Heart left ventricle (tissue), 16 donors: Measurements from ENCODE around the gene GPR143. TPM values are rescaled to one million over a fixed set of nuclear protein-coding genes. Genes with fewer than 3 reads are reported as not detected.

Experiments used
- ATAC-seq, 4 donors: fragments of 200-7000 bp; cut with Tn5 transposase; one replicate each; pipeline ENCODE4 v1.9.1; 2020 to 2022; ENCODE audit warnings: moderate library complexity in 4 of 4, mild to moderate bottlenecking in 3 of 4, moderate number of reproducible peaks in 1 of 4
- DNase-seq, 5 donors: peaks; one replicate each; pipeline ENCODE4 v3.0.0-alpha.2; 2020
- H3K27ac ChIP-seq, 12 donors: fragments of 200-600 bp; sonication (generic) in 4 of 12; one replicate each; pipeline versions ENCODE4 v1.5.0 to v1.8.0; 2016 to 2022; ENCODE audit warnings: mild to moderate bottlenecking in 2 of 12
- H3K27me3 ChIP-seq, 9 donors: fragments of 200-600 bp; sonication (generic) in 2 of 9; one replicate each; pipeline versions ENCODE4 v1.5.1 to v1.8.0; 2016 to 2022; ENCODE audit warnings: mild to moderate bottlenecking in 3 of 9
- H3K36me3 ChIP-seq, 9 donors: fragments of 200-600 bp; sonication (generic) in 2 of 9; one replicate each; pipeline versions ENCODE4 v1.5.0 to v1.8.0; 2018 to 2022; ENCODE audit warnings: mild to moderate bottlenecking in 2 of 9
- H3K4me1 ChIP-seq, 12 donors: fragments of 200-600 bp; sonication (generic) in 4 of 12; one replicate each; pipeline versions ENCODE4 v1.5.0 to v1.8.0; 2016 to 2022; ENCODE audit warnings: mild to moderate bottlenecking in 3 of 12
- H3K4me3 ChIP-seq, 12 donors: fragments of 200-600 bp; sonication (generic) in 4 of 12; one replicate each; pipeline versions ENCODE4 v1.5.0 to v1.8.0; 2017 to 2022; ENCODE audit warnings: mild to moderate bottlenecking in 9 of 12, moderate library complexity in 4 of 12
- H3K9me3 ChIP-seq, 12 donors: fragments of 200-600 bp; sonication (generic) in 4 of 12; one replicate each; pipeline versions ENCODE4 v1.5.0 to v1.8.0; 2016 to 2022; ENCODE audit warnings: mild to moderate bottlenecking in 1 of 12
- POLR2A ChIP-seq, 2 donors: fragments of 450-650 bp; IDR thresholded peaks; one replicate each; pipeline ENCODE4 v1.6.1; 2017; ENCODE audit warnings: antibody characterized with exemption in 2 of 2, mild to moderate bottlenecking in 2 of 2, moderate library complexity in 2 of 2
- WGBS, 4 donors: extraction: QIAGEN DNeasy Blood & Tissue Kit in 2 of 4; methylation state at CpG; one replicate each; pipeline versions ENCODE4 v1.1.5 to v1.1.7; 2013 to 2018; 5-methylcytosine and 5-hydroxymethylcytosine counted together
- intact Hi-C, 10 donors: fragments of 100-400 bp; cut with DNase I; formaldehyde crosslinking; loops; one replicate each; pipeline versions ENCODE4 v1.11.1 to v1.14.2; 2022
- polyA plus RNA-seq, 2 donors: library from polyadenylated mRNA; stranded (reverse); fragments of 200-250 nt; gene quantifications; one replicate each; pipeline ENCODE4 v1.2.3, GENCODE V29; 2013
- total RNA-seq, 9 donors: library from RNA; depleted of rRNA in 2 of 9; stranded (reverse); fragments of >200 nt in 2 of 9; fragmentation: NEBNext Ultra II Directional in 3 of 9; extraction: Animal tissue kit (Norgen Biotek cat#: 25700) in 3 of 9; gene quantifications; one replicate each; pipeline versions ENCODE4 v1.1.0 to v1.2.4, GENCODE V29; 2016 to 2023
- TF ChIP-seq, protein P1 (sequence below), 12 donors: fragments of 200-600 bp; sonication (generic) in 4 of 12; IDR thresholded peaks; one replicate each; pipeline versions ENCODE4 v1.5.0 to v1.8.0; 2018 to 2022; ENCODE audit warnings: antibody characterized with exemption in 12 of 12, mild to moderate bottlenecking in 5 of 12
- donor health status: ischemic (EF 13 %, LVEDD 7.1; RV severe dilation, severe dysfunction).
- donor health status: healthy with polysubstance abuse.
- donor health status: DM: no; HTN: yes; CAD: no.
- donor health status: DM: no; HTN: no; CAD: no.
- donor health status: ischemic (EF 25% LVEDD 6.9; RV normal size, moderate dysfunction).
- donor health status: ischemic (EF 25% LVEDD 5.7; RV mildly dilated, moderate dysfunction).
- donor health status: healthy.
- donor health status: DM: yes; HTN: yes; CAD: no.
- donor health status: ischemic (EF 35%, LVEDD 5.7; RV mildly dilated, moderate dysfunction).
- donor health status: nonischemic (EF 11% LVEDD 7.7; RV severe dilation, severe dysfunction).
- donor health status: DM: yes; HTN: yes; CAD: no.
- donor health status: PGD.
- donor health status: ischemic (EF 29% LVEDD 5.4; RV normal size, mild dysfunction).
- donor health status: nonischemic (EF 23%, LVEDD 6.1; RV moderate dilation, normal function).

Gene GPR143
- total and polyA plus RNA-seq, 11 donors, result 0.11 to 0.91 (median 0.31) TPM; not detected in 8

DNA sequence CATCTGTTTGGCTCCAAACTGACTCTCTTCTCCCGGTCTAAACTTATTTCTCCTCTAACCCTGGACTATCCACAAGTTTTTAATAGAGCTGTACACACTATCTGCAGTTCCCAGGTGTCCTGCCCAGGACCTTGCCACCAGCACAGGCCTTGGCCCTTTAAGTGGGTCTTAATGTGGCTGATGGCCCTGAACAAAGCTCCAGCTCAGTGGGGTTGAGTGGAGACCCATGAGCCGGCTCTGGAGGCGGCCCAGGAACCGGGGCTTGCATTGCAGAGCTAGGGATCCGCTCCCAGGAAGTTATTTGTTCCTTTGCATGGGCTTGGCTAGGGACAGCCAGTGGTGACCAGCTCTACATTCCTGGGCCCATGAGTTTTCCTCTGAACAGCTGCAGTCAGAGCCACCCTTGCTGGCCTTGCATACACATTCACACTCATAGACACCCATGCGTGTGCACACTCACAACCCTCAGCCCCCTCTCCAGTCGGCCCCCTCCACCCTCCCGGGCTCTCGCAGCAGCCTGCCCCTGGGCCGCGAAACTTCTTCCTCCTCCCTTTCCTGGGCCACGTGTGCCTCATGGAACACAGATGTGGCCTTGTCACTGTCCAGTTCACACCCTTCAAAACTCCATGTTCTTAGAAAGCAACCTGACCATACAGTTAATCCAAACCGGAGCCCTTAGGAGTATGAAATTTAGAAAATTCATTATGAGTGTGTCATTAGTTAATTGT, 58.2 kb downstream of the GPR143 start:
- Histone ChIP-seq H3K27me3 (no peaks in the 10 kb centered on the region), H3K36me3 (peaks cover 0 to 30% (median 17%) of the 10 kb centered on the region in 9 donors), H3K27ac (no peak overlapping the region), H3K4me1 (peaks cover 0 to 4% (median 0%) of the 10 kb centered on the region in 12 donors), H3K9me3 (peaks cover 0 to 15% (median 0%) of the 10 kb centered on the region in 12 donors), H3K4me3 (no peak overlapping the region)
- ATAC-seq (no peak), DNase-seq (no peak)
- TF ChIP-seq, protein P1, sequence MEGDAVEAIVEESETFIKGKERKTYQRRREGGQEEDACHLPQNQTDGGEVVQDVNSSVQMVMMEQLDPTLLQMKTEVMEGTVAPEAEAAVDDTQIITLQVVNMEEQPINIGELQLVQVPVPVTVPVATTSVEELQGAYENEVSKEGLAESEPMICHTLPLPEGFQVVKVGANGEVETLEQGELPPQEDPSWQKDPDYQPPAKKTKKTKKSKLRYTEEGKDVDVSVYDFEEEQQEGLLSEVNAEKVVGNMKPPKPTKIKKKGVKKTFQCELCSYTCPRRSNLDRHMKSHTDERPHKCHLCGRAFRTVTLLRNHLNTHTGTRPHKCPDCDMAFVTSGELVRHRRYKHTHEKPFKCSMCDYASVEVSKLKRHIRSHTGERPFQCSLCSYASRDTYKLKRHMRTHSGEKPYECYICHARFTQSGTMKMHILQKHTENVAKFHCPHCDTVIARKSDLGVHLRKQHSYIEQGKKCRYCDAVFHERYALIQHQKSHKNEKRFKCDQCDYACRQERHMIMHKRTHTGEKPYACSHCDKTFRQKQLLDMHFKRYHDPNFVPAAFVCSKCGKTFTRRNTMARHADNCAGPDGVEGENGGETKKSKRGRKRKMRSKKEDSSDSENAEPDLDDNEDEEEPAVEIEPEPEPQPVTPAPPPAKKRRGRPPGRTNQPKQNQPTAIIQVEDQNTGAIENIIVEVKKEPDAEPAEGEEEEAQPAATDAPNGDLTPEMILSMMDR (IDR thresholded peaks at IDR 0.05), result no peak
- TF ChIP-seq POLR2A (IDR thresholded peaks at IDR 0.05), result no peak
- WGBS, 4 donors, result 67 to 79% (median 74%) methylated on average over 13 of the region's 13 CpGs
- intact Hi-C loops, result loop anchor here in 5 of 10 donors (2.0 to 10.0 kb wide), 11 partner anchors 243 to 960 kb away; partner anchors contain the start of gene TBL1X (in 2 of the 5)

DNA sequence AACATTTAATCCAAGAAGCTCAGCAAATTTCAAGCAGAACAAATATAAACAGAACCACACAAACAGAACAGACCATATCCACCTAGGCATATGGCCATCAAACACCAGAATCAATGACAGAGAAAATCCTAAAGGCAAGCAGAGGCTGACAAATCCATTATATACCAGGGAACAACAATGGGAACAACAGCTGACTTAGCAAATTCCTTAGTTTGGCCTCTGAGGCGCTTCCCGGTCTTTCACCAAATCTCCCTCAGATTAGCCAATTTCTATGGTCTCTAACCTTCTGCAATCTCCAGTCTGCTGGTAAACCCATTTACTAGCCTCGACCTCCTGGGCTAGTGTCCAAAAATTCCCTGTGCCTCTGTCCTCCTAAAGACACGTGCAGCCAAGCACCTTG, 59.2 kb downstream of the GPR143 start:
- Histone ChIP-seq H3K36me3 (peaks cover 0 to 23% (median 11%) of the 10 kb centered on the region in 9 donors), H3K27ac (no peak overlapping the region), H3K4me1 (peaks cover 0 to 4% (median 0%) of the 10 kb centered on the region in 12 donors), H3K4me3 (no peak overlapping the region), H3K9me3 (peaks cover 0 to 15% (median 0%) of the 10 kb centered on the region in 12 donors), H3K27me3 (no peaks in the 10 kb centered on the region)
- intact Hi-C loops, result loop anchor here in 5 of 10 donors (5.0 to 10.0 kb wide), 10 partner anchors 242 to 959 kb away; partner anchors contain the start of gene TBL1X (in 2 of the 5)
- ATAC-seq (no peak), DNase-seq (no peak)
- TF ChIP-seq, protein P1 (IDR thresholded peaks at IDR 0.05), result no peak
- no peak for TF ChIP-seq POLR2A (IDR thresholded peaks at IDR 0.05)
- WGBS, 4 donors, result 60 to 77% (median 68%) methylated on average over 4 of the region's 4 CpGs

DNA sequence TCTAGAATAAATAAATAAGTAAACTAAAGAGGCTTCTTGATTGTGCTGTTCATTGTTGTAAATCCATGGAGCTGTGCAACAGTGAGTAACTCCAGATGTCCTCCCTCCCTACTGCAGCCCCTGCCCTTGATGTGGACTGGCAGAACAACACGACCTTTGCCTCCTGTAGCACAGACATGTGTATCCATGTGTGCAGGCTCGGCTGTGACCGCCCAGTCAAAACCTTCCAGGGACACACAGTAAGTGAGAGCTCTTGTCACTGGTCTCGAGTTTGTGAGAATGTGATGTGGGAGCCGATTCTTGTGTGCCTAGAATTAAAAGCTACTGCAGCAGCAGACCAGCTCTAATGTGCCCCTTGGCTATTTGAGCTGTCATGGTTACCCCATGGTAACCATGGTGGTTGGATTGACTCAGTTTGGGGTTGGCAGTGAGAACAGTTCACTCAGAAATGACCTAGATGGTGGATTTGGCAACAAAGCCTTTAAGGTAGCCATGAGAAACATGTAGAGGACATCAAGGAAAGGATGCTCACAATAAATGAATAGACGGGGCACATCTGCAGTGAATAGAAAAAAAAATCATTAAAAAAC, 60.7 kb downstream of the GPR143 start:
- 86 to 99% (median 92%) methylated on average over 6 of the region's 6 CpGs for WGBS, 4 donors
- H3K9me3 ChIP-seq, result peaks cover 0 to 15% (median 0%) of the 10 kb centered on the region in 12 donors
- intact Hi-C loops, result loop anchor here in 5 of 10 donors (5.0 to 10.0 kb wide), 10 partner anchors 240 to 958 kb away; partner anchors contain the start of gene TBL1X (in 2 of the 5)
- no peaks in the 10 kb centered on the region for H3K27me3 ChIP-seq
- H3K4me3 ChIP-seq, result no peak overlapping the region
- H3K27ac ChIP-seq, result no peak overlapping the region
- H3K36me3 ChIP-seq, result peaks cover 0 to 9% (median 6%) of the 10 kb centered on the region in 9 donors
- TF ChIP-seq, protein P1 (IDR thresholded peaks at IDR 0.05), result no peak
- no peak for TF ChIP-seq POLR2A (IDR thresholded peaks at IDR 0.05)
- peaks cover 0 to 4% (median 0%) of the 10 kb centered on the region in 12 donors for H3K4me1 ChIP-seq
- no peak for ATAC-seq
- no peak for DNase-seq

DNA sequence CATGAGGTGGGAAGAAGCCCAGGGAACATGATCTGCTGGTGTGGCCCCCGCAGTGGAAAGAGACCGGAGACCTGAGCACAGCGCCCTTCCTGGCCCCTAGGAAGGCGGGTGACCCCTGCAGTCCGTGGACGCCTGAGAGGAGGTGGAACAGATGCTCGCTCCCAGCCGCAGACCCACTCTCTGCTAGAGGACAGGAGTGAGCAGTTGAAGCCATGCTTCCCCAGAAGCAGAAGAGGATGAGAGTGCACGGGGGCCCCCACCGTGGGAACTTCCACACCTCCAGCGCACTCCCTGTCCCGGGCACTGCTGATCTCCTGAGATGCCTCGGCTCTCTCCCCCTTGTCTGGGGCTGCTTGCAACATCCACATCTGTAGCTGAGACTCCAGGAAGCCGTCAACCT, 62.2 kb downstream of the GPR143 start:
- H3K36me3 ChIP-seq, result peaks cover 0 to 3% (median 0%) of the 10 kb centered on the region in 9 donors
- no peak overlapping the region for H3K27ac ChIP-seq
- H3K4me3 ChIP-seq, result no peak overlapping the region
- peaks cover 0 to 15% (median 0%) of the 10 kb centered on the region in 12 donors for H3K9me3 ChIP-seq
- DNase-seq, result no peak
- intact Hi-C loops, result loop anchor here in 3 of 10 donors (10.0 kb wide), 4 partner anchors 239 to 879 kb away; partner anchors contain the start of gene TBL1X (in 2 of the 3)
- 91 to 97% (median 96%) methylated on average over 12 to 14 of the region's 14 CpGs for WGBS, 4 donors
- TF ChIP-seq POLR2A (IDR thresholded peaks at IDR 0.05), result no peak
- TF ChIP-seq, protein P1 (IDR thresholded peaks at IDR 0.05), result no peak
- ATAC-seq, result no peak
- no peaks in the 10 kb centered on the region for H3K27me3 ChIP-seq
- no peaks in the 10 kb centered on the region for H3K4me1 ChIP-seq
